HL-60 (cell line): Measurements from ENCODE around the gene TBCC.

Source experiments
- DNase-seq, 2 experiments: peaks; one replicate each; pipeline ENCODE4 v3.0.0-alpha.2; 2010 to 2020; ENCODE audit warnings: low read depth in 1 of 2, low spot score in 1 of 2
- H3K27ac ChIP-seq: fragments of 250-450 bp; sonication (Bioruptor Pico); replicated peaks from 2 replicates; pipeline ENCODE4 v1.5.1; 2020; ENCODE audit warnings: mild to moderate bottlenecking, moderate library complexity
- H3K27me3 ChIP-seq: fragments of 250-450 bp; sonication (Bioruptor Pico); 2 replicates; pipeline ENCODE4 v1.5.1; 2021; ENCODE audit warnings: mild to moderate bottlenecking, moderate library complexity; ENCODE audit not compliant: insufficient read depth, poor library complexity, severe bottlenecking
- H3K4me3 ChIP-seq: replicated peaks from 2 replicates; pipeline ENCODE4 v1.5.1; 2011; ENCODE audit warnings: mild to moderate bottlenecking, control low read depth, low read length; ENCODE audit not compliant: insufficient read depth
- GABPA ChIP-seq: IDR thresholded peaks from 2 replicates; pipeline ENCODE4 v1.6.1; 2012; ENCODE audit warnings: low read depth
- POLR2AphosphoS5 ChIP-seq: IDR thresholded peaks from 2 replicates; pipeline ENCODE4 v1.6.1; 2012; ENCODE audit warnings: low read depth
- SPI1 ChIP-seq: IDR thresholded peaks from 2 replicates; pipeline ENCODE4 v1.6.1; 2012; ENCODE audit warnings: low read depth, mild to moderate bottlenecking, borderline replicate concordance
- TF ChIP-seq, protein P1 (sequence below): IDR thresholded peaks from 2 replicates; pipeline ENCODE4 v1.6.1; 2012; ENCODE audit warnings: low read depth; ENCODE audit not compliant: insufficient replicate concordance
- TF ChIP-seq, protein P2 (sequence below): IDR thresholded peaks from one replicate; pipeline ENCODE4 v1.5.1; 2011; ENCODE audit warnings: low read length, control low read depth, inconsistent platforms; ENCODE audit not compliant: insufficient read depth

TBCC gene

DNA sequence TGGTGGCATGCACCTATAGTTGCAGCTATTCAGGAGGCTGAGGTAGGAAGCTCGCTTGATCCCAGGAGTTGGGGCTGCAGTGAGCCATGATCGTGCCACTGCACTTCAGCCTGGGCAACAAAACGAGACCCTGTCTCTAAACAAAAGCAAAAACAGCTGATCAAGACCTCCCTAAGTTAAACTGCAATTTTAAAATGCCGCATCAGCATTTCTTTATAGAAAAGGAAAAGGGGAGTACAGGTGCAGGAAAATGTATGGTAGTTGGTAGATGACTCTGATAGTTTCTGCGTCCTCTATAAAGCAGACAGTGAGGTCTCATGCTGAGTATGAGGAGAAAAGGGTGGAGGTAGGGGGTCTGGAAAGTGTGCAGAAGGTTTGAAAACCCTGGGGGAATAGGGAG, 8.9 kb upstream of the TBCC start:
- DNase-seq, result no peak
- TF ChIP-seq, protein P1, sequence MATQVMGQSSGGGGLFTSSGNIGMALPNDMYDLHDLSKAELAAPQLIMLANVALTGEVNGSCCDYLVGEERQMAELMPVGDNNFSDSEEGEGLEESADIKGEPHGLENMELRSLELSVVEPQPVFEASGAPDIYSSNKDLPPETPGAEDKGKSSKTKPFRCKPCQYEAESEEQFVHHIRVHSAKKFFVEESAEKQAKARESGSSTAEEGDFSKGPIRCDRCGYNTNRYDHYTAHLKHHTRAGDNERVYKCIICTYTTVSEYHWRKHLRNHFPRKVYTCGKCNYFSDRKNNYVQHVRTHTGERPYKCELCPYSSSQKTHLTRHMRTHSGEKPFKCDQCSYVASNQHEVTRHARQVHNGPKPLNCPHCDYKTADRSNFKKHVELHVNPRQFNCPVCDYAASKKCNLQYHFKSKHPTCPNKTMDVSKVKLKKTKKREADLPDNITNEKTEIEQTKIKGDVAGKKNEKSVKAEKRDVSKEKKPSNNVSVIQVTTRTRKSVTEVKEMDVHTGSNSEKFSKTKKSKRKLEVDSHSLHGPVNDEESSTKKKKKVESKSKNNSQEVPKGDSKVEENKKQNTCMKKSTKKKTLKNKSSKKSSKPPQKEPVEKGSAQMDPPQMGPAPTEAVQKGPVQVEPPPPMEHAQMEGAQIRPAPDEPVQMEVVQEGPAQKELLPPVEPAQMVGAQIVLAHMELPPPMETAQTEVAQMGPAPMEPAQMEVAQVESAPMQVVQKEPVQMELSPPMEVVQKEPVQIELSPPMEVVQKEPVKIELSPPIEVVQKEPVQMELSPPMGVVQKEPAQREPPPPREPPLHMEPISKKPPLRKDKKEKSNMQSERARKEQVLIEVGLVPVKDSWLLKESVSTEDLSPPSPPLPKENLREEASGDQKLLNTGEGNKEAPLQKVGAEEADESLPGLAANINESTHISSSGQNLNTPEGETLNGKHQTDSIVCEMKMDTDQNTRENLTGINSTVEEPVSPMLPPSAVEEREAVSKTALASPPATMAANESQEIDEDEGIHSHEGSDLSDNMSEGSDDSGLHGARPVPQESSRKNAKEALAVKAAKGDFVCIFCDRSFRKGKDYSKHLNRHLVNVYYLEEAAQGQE, result no peak
- TF ChIP-seq POLR2AphosphoS5 (no peak), GABPA (no peak), SPI1 (no peak)
- TF ChIP-seq, protein P2, sequence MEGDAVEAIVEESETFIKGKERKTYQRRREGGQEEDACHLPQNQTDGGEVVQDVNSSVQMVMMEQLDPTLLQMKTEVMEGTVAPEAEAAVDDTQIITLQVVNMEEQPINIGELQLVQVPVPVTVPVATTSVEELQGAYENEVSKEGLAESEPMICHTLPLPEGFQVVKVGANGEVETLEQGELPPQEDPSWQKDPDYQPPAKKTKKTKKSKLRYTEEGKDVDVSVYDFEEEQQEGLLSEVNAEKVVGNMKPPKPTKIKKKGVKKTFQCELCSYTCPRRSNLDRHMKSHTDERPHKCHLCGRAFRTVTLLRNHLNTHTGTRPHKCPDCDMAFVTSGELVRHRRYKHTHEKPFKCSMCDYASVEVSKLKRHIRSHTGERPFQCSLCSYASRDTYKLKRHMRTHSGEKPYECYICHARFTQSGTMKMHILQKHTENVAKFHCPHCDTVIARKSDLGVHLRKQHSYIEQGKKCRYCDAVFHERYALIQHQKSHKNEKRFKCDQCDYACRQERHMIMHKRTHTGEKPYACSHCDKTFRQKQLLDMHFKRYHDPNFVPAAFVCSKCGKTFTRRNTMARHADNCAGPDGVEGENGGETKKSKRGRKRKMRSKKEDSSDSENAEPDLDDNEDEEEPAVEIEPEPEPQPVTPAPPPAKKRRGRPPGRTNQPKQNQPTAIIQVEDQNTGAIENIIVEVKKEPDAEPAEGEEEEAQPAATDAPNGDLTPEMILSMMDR, result no peak
- Histone ChIP-seq H3K27me3 (no peaks in the 10 kb centered on the region), H3K4me3 (no peak overlapping the region), H3K27ac (no peak overlapping the region)

DNA sequence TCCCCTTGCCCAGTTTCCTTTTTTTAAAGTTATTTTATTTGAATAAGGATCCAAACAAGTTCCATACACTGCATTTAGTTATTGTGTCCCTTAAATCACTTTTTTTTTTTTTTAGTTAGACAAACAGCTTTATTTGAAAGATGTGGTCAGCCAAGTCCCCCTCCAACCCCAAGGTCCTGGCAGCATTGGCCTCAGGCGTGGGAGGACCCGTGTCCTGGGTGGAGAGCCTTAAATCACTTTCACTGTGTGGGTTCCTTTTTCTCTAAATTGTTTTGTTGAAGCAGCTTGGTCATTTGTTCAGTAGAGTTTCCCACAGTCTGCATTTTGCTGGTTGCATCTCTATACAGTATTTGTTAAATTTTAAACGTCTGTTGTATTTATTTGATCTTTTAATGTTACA, 5.2 kb upstream of the TBCC start:
- no peak for DNase-seq
- no peak overlapping the region for H3K27ac ChIP-seq
- no peaks in the 10 kb centered on the region for H3K27me3 ChIP-seq
- TF ChIP-seq, protein P2, result no peak
- no peak for TF ChIP-seq SPI1
- TF ChIP-seq GABPA, result no peak
- no peak for TF ChIP-seq POLR2AphosphoS5
- TF ChIP-seq, protein P1, result no peak
- H3K4me3 ChIP-seq, result no peak overlapping the region

DNA sequence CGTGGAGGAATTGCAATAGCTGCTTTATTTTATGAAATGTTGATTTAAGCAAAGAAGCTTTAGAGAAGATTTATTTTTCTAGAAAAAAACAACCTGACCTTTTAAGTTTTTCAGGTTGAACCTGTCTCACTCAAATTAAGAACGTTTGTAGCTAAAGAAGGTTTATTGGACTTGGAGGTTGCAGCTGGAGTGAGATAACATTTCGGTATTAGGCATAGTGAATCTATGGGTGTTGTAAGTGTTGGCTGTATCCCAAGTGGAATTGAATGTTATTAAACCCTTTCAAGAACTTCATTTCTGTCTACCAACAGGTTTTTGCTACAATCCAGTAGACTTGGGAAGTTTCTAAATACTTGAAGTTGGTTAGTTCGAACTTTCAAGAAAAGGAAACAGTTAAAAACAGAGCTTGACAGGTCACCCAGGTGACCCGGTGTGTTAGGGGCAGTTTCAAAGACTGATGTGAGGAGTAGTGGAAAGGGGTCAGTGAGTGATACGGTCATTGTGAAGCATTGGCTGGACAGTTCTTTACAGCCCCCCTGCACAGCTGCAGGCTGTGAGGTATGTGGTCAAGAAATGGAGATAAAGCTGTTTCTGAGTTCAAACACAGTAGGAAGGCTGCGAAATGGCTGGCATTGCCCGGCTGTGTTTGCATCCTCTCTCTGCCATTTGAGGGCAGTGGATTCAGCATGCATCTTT, 2.4 kb upstream of the TBCC start:
- H3K27ac ChIP-seq, result no peak overlapping the region

More for the DNA sequence above, 2.4 kb upstream of the TBCC start:
- Histone ChIP-seq H3K27me3 (no peaks in the 10 kb centered on the region), H3K4me3 (no peak overlapping the region)
- no peak for DNase-seq
- TF ChIP-seq GABPA (no peak), SPI1 (no peak)
- TF ChIP-seq, protein P1, result no peak
